Fibroblast of the aortic adventitia (primary cell): Measurements from ENCODE around the gene ZNF805. TPM values are rescaled to one million over a fixed set of nuclear protein-coding genes. Genes with fewer than 3 reads are reported as not detected.

ENCODE experiments used
- DNase-seq: peaks from one replicate; pipeline ENCODE4 v3.0.0-alpha.2; 2010; ENCODE audit warnings: low read depth
- H3K4me3 ChIP-seq: 2 replicates; pipeline ENCODE4 v1.5.1; 2011; ENCODE audit warnings: low read depth, mild to moderate bottlenecking, control low read depth, low read length, moderate library complexity
- total RNA-seq: library from RNA; depleted of rRNA; stranded (reverse); fragments of >200 nt; gene quantifications from 2 replicates; pipeline ENCODE4 v1.2.3, GENCODE V29; 2012; ENCODE audit warnings: low replicate concordance
- TF ChIP-seq, protein P1 (sequence below): IDR thresholded peaks from 2 replicates; pipeline ENCODE4 v1.5.1; 2011; ENCODE audit warnings: mild to moderate bottlenecking, low read length, control low read depth, inconsistent platforms; ENCODE audit not compliant: insufficient read depth

ZNF805 gene
- total RNA-seq, 1 donor, result 23.2 TPM

DNA sequence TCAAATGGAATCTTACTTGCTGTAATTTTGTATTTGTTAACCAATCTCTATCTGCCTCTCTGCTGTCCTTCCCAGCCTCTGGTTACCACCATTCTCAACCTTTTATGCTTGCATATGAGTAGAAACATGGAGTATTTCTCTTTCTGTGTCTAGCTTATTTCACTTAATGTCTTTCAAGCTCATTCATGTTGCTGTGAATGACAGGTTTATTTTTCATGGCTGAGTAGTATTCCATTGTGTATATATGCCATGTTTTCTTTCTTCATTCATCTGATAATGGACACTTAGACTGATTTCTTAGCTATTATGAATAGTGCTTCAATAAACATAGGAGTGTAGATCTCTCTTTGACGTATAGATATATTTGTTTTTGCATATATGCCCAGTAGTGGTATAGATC, 53.3 kb downstream of the ZNF805 start:
- TF ChIP-seq, protein P1, sequence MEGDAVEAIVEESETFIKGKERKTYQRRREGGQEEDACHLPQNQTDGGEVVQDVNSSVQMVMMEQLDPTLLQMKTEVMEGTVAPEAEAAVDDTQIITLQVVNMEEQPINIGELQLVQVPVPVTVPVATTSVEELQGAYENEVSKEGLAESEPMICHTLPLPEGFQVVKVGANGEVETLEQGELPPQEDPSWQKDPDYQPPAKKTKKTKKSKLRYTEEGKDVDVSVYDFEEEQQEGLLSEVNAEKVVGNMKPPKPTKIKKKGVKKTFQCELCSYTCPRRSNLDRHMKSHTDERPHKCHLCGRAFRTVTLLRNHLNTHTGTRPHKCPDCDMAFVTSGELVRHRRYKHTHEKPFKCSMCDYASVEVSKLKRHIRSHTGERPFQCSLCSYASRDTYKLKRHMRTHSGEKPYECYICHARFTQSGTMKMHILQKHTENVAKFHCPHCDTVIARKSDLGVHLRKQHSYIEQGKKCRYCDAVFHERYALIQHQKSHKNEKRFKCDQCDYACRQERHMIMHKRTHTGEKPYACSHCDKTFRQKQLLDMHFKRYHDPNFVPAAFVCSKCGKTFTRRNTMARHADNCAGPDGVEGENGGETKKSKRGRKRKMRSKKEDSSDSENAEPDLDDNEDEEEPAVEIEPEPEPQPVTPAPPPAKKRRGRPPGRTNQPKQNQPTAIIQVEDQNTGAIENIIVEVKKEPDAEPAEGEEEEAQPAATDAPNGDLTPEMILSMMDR, result no peak
- no peak overlapping the region for H3K4me3 ChIP-seq
- no peak for DNase-seq

DNA sequence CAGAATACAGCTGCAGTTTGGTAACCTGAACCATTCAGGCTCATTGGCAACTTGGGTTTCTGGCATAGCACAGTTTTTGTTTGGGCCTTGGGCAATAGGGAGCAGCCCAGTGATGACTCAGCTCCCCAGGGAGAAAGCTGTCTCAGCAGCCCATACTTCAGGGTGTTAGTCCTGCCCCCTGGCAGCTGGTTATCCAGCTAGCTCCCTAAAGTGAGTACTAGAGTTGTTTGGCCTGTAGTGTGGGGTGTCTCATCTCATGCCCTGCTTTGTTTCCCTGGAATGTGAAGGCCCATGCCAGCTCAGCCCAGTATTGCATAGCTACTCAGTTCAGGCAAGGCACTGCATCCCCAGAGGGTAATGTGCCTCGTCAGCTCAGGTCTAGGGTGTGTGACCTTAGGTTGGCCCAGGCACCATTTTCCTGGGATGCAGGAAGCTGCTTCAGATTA, 61.6 kb downstream of the ZNF805 start:
- TF ChIP-seq, protein P1, result no peak
- DNase-seq, result peak; percentile 98
- no peak overlapping the region for H3K4me3 ChIP-seq

DNA sequence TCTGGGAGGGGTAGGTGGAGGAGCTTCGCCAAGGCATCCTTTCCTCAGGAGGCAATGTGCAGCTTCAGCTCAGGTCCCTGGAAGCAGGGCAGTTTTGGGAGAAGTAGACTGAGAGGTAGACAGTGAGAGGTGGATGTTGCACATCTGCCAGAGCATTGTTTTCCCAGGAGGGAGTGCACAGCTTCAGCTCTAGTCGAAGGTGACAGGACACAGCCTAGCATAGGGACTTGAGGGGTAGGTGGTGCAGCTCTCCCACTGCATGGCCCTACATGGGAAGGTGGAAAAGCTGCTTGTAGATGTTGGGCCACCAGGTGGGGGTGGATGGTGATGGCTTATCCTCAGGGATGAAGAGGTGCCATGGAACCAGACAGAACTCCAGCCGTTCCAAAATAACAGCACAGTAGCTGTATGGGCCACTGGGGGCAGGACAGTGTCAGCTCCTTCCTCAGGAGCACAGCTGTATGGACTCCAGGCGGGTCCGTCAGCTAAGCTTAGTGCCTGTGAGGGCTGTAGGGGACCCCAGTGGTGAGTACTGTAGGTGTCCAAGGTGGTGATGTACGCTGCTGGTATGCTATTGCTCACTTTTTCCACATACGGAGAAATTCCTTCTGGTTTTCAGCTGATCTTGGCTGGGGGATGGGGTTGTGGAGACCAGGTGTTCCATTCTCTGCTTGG, 62.4 kb downstream of the ZNF805 start:
- TF ChIP-seq, protein P1, result no peak
- DNase-seq, result no peak
- H3K4me3 ChIP-seq, result no peak overlapping the region

Other genes starting within 250 kb of the ZNF805 start
- not detected in 2 replicates for gene USP29, start 120.6 kb upstream of the ZNF805 start, total RNA-seq
- gene ZIM3, start 95.4 kb upstream of the ZNF805 start, total RNA-seq, result not detected in 2 replicates
- gene DUXA, start 73.1 kb upstream of the ZNF805 start, total RNA-seq, result not detected in 2 replicates
- 19.5 and 123 TPM in 2 replicates for gene ZNF264, start 49.1 kb upstream of the ZNF805 start, total RNA-seq
- 0.72 and 1.6 TPM in 2 replicates for gene AURKC, start 9.6 kb upstream of the ZNF805 start, total RNA-seq
- gene ZNF460, start 39.9 kb downstream of the ZNF805 start, total RNA-seq, result 71.8 and 78.5 TPM in 2 replicates
- gene ZNF543, start 79.8 kb downstream of the ZNF805 start, total RNA-seq, result 5.1 and 9.4 TPM in 2 replicates
- gene ZNF304, start 110.6 kb downstream of the ZNF805 start, total RNA-seq, result 8.7 and 9.7 TPM in 2 replicates
- 7.0 and 11.7 TPM in 2 replicates for gene TRAPPC2B, start 122.9 kb downstream of the ZNF805 start, total RNA-seq
- 2.5 and 4.1 TPM in 2 replicates for gene ZNF547, start 122.9 kb downstream of the ZNF805 start, total RNA-seq
- gene ZNF548, start 149.2 kb downstream of the ZNF805 start, total RNA-seq, result 19.5 and 20.4 TPM in 2 replicates
- gene ZNF17, start 170.5 kb downstream of the ZNF805 start, total RNA-seq, result 11.7 and 11.9 TPM in 2 replicates
- gene ZNF749, start 194.7 kb downstream of the ZNF805 start, total RNA-seq, result 1.8 and 7.8 TPM in 2 replicates
- gene VN1R1, start 216.5 kb downstream of the ZNF805 start, total RNA-seq, result 0.16 and 0.90 TPM in 2 replicates
- gene ZNF772, start 236.9 kb downstream of the ZNF805 start, total RNA-seq, result 6.4 and 17.9 TPM in 2 replicates
- 7.8 and 10.3 TPM in 2 replicates for gene ZNF419, start 247.1 kb downstream of the ZNF805 start, total RNA-seq